CD4-positive, CD25-positive, alpha-beta regulatory T cell (primary cell): Measurements from ENCODE around the gene IQCE. TPM values are rescaled to one million over a fixed set of nuclear protein-coding genes. Genes with fewer than 3 reads are reported as not detected.
A peak's percentile ranks its signal among the peaks of the same experiment; 100 is the strongest.

Source experiments
- ATAC-seq, 2 donors: fragments of 150-1000 bp; cut with Tn5 transposase; one replicate each; pipeline ENCODE4 v1.10.0; 2021; ENCODE audit warnings: low read depth in 2 of 2, moderate number of reproducible peaks in 2 of 2, moderate library complexity in 1 of 2
- DNase-seq, 3 donors: peaks; one replicate each; pipeline versions ENCODE4 v3.0.0 to v3.0.0-alpha.2; 2012 to 2022; ENCODE audit warnings: mixed read lengths in 1 of 3
- H3K27ac ChIP-seq: one replicate; pipeline ENCODE4 v1.7.0; 2013; ENCODE audit warnings: mild to moderate bottlenecking, low read length; ENCODE audit not compliant: insufficient read depth, poor library complexity, severe bottlenecking
- H3K27me3 ChIP-seq: one replicate; pipeline ENCODE4 v1.7.0; 2013; ENCODE audit warnings: low read length; ENCODE audit not compliant: control insufficient read depth, insufficient read depth
- H3K36me3 ChIP-seq: one replicate; pipeline ENCODE4 v1.7.0; 2013; ENCODE audit warnings: mild to moderate bottlenecking, low read length, moderate library complexity; ENCODE audit not compliant: control insufficient read depth, insufficient read depth
- H3K4me1 ChIP-seq: 2 replicates; pipeline ENCODE4 v1.7.0; 2013; ENCODE audit warnings: mild to moderate bottlenecking, low read length; ENCODE audit not compliant: insufficient read depth, control insufficient read depth, poor library complexity, severe bottlenecking
- H3K4me3 ChIP-seq: one replicate; pipeline ENCODE4 v1.7.0; 2013; ENCODE audit warnings: low read depth, mild to moderate bottlenecking, low read length, moderate library complexity
- H3K9me3 ChIP-seq, 2 experiments: 1 replicate in 1 of 2; 2 replicates in 1 of 2; pipeline ENCODE4 v1.7.0; 2013; ENCODE audit warnings: low read length in 2 of 2, mild to moderate bottlenecking in 1 of 2, moderate library complexity in 1 of 2; ENCODE audit not compliant: control insufficient read depth in 2 of 2
- H3K27ac Mint-ChIP-seq, 3 donors: one replicate each; pipeline ENCODE4 v1.8.0; 2020 to 2022; ENCODE audit warnings: mild to moderate bottlenecking in 3 of 3, mixed read lengths in 3 of 3, moderate library complexity in 2 of 3
- H3K27me3 Mint-ChIP-seq: one replicate; pipeline ENCODE4 v1.8.0; 2022; ENCODE audit warnings: mild to moderate bottlenecking, mixed read lengths
- H3K36me3 Mint-ChIP-seq: one replicate; pipeline ENCODE4 v1.8.0; 2020; ENCODE audit warnings: mixed read lengths
- H3K4me1 Mint-ChIP-seq, 4 donors: one replicate each; pipeline ENCODE4 v1.8.0; 2020 to 2022; ENCODE audit warnings: mixed read lengths in 4 of 4, mild to moderate bottlenecking in 1 of 4
- H3K4me3 Mint-ChIP-seq, 4 donors: one replicate each; pipeline ENCODE4 v1.8.0; 2020 to 2022; ENCODE audit warnings: mild to moderate bottlenecking in 4 of 4, mixed read lengths in 4 of 4, moderate library complexity in 3 of 4
- H3K9me3 Mint-ChIP-seq, 7 donors: one replicate each; pipeline ENCODE4 v1.8.0; 2020 to 2022; ENCODE audit warnings: mixed read lengths in 7 of 7, mild to moderate bottlenecking in 3 of 7, moderate library complexity in 2 of 7
- polyA plus RNA-seq, 4 donors: library from polyadenylated mRNA; unstranded; fragments of 300-500 nt; fragmentation: Illumina TruSeq; gene quantifications; one replicate each; pipeline ENCODE4 v1.2.3, GENCODE V29; 2021
- total RNA-seq: library from RNA; stranded (reverse); gene quantifications from one replicate; pipeline ENCODE4 v1.2.3, GENCODE V29; 2022

IQCE gene
- total and polyA plus RNA-seq, 5 donors from 2014 or later, result 0.69 to 6.6 (median 1.00) TPM

GRCh38 chr7:2519119-2519930 lies 39.5 kb upstream of the IQCE start, which contains the start of gene LFNG:
Gene LFNG, plus strand, starts transcription at chr7:2519774. Its CDS starts 88 bp downstream, at chr7:2519862.
- peaks cover 18% of the 10 kb centered on the region for H3K36me3 Mint-ChIP-seq
- peak within 1 kb of the TSS; percentile 83 for H3K27ac ChIP-seq
- H3K4me3 ChIP-seq, result peak within 1 kb of the TSS; percentile 96
- H3K27me3 ChIP-seq, result no peaks in the 10 kb centered on the region
- no peaks in the 10 kb centered on the region for H3K9me3 ChIP-seq
- ATAC-seq (peak; percentile 75 to 78), DNase-seq (peak; percentile 81 to 94 (median 84))
- H3K4me3 Mint-ChIP-seq, result peak within 1 kb of the TSS; percentile 93 to 100 (median 98)
- peaks cover 53% of the 10 kb centered on the region for H3K4me1 ChIP-seq
- H3K4me1 Mint-ChIP-seq, result peaks cover 0 to 36% (median 10%) of the 10 kb centered on the region in 4 donors
- H3K27me3 Mint-ChIP-seq, result no peaks in the 10 kb centered on the region
- H3K36me3 ChIP-seq, result peaks cover 8% of the 10 kb centered on the region
- peak within 1 kb of the TSS; percentile 86 to 94 (median 89) for H3K27ac Mint-ChIP-seq
- H3K9me3 Mint-ChIP-seq, result peaks cover 0 to 1% (median 0%) of the 10 kb centered on the region in 7 donors

GRCh38 chr7:2520131-2520760 lies 38.5 kb upstream of the IQCE start:
- H3K4me1 Mint-ChIP-seq, result peaks cover 0 to 41% (median 10%) of the 10 kb centered on the region in 4 donors
- DNase-seq, result peak in 1 of 3 donors; percentile 44
- peaks cover 18% of the 10 kb centered on the region for H3K36me3 Mint-ChIP-seq
- Histone ChIP-seq H3K4me3 (peak overlapping the region; percentile 96), H3K27ac (peak overlapping the region; percentile 83), H3K4me1 (peaks cover 62% of the 10 kb centered on the region), H3K36me3 (peaks cover 16% of the 10 kb centered on the region), H3K27me3 (no peaks in the 10 kb centered on the region), H3K9me3 (no peaks in the 10 kb centered on the region)
- peak overlapping the region; percentile 86 to 94 (median 89) for H3K27ac Mint-ChIP-seq
- ATAC-seq, result no peak
- no peaks in the 10 kb centered on the region for H3K27me3 Mint-ChIP-seq
- peaks cover 0 to 1% (median 0%) of the 10 kb centered on the region in 7 donors for H3K9me3 Mint-ChIP-seq
- peak overlapping the region; percentile 93 to 100 (median 98) for H3K4me3 Mint-ChIP-seq

DNA sequence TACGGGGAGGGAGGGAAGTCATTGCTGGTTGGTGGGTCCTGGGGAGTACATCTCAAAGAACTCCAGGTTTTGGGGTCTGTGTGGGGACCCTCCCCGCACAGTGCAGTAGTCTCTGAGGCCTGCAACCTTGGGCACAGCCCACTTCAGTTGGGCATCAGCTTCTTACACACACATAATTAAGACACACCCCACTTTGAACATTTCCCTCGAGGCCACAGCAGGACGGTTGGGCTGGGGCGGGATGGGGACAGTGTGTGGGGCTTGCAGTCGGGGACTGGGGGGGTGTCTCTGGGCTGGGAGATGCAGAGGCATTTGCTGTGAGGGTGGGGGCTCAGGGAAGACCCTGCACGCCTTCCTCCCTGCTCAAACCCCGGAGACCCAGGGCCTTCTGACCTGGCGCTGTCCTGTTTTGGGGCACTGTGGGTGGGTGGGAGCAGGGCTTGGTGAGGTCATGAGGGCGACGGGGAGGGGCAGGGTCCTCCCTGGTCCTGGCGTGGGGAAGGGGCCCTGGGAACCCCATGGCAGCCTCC lies 38.0 kb upstream of the IQCE start:
- DNase-seq (peak in 2 of 3 donors; percentile 14 to 53), ATAC-seq (no peak)
- no peaks in the 10 kb centered on the region for H3K27me3 Mint-ChIP-seq
- H3K36me3 ChIP-seq, result peaks cover 22% of the 10 kb centered on the region
- peaks cover 18% of the 10 kb centered on the region for H3K36me3 Mint-ChIP-seq
- H3K27me3 ChIP-seq, result no peaks in the 10 kb centered on the region
- H3K4me3 Mint-ChIP-seq, result peak overlapping the region; percentile 93 to 100 (median 98)
- H3K4me1 ChIP-seq, result peaks cover 68% of the 10 kb centered on the region
- peak overlapping the region; percentile 86 to 94 (median 89) for H3K27ac Mint-ChIP-seq
- peaks cover 0 to 45% (median 12%) of the 10 kb centered on the region in 4 donors for H3K4me1 Mint-ChIP-seq
- peak overlapping the region; percentile 96 for H3K4me3 ChIP-seq
- H3K27ac ChIP-seq, result peak overlapping the region; percentile 83
- H3K9me3 ChIP-seq, result no peaks in the 10 kb centered on the region
- H3K9me3 Mint-ChIP-seq, result peaks cover 0 to 1% (median 0%) of the 10 kb centered on the region in 7 donors

GRCh38 chr7:2521341-2521745 lies 37.4 kb upstream of the IQCE start:
- Mint-ChIP-seq H3K9me3 (peaks cover 0 to 1% (median 0%) of the 10 kb centered on the region in 7 donors), H3K27ac (peak overlapping the region; percentile 89 to 97 (median 89)), H3K36me3 (peaks cover 18% of the 10 kb centered on the region), H3K4me1 (peaks cover 0 to 49% (median 13%) of the 10 kb centered on the region in 4 donors), H3K4me3 (peak overlapping the region; percentile 93 to 100 (median 98)), H3K27me3 (no peaks in the 10 kb centered on the region)
- ATAC-seq, result no peak
- H3K9me3 ChIP-seq, result no peaks in the 10 kb centered on the region
- DNase-seq, result peak in 2 of 3 donors; percentile 10 to 32
- peak overlapping the region; percentile 83 for H3K27ac ChIP-seq
- H3K4me1 ChIP-seq, result peaks cover 73% of the 10 kb centered on the region
- peaks cover 27% of the 10 kb centered on the region for H3K36me3 ChIP-seq
- no peaks in the 10 kb centered on the region for H3K27me3 ChIP-seq
- H3K4me3 ChIP-seq, result peak overlapping the region; percentile 90

DNA sequence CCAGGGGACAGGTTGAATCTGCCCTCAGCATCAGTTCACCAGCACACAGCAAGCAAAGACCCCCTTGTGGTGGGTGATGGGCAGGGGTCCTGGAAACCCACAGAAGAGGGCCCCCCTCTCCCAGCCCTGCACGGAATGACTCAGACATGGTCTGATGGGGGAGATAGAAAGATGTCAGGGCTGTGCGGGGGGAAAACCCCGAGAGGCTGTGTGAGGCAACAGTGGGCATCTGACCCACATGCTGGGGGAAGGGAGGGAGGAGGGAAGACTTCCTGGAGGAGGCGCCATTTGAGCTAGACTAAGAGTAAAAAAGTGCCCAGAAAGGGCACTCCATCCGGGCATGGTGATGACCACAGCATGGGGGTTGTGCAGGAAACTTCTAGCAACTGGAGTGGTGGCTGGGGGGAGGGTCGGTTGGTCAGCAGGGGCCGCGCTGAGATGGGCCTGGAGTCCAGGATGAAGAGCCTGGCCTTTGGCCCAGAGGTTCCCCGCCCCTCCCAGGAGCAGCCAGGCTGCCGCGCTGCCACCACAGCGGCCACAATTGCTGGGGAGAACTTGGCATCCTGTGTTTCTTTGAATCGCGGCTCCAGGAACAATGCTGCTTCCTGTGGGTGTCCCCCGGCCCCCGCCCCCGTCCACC lies 36.7 kb upstream of the IQCE start:
- Mint-ChIP-seq H3K4me3 (peak overlapping the region; percentile 93 to 100 (median 98)), H3K9me3 (peaks cover 0 to 1% (median 0%) of the 10 kb centered on the region in 7 donors), H3K27ac (peak overlapping the region; percentile 89 to 97 (median 89)), H3K36me3 (peaks cover 18% of the 10 kb centered on the region), H3K4me1 (peaks cover 0 to 55% (median 15%) of the 10 kb centered on the region in 4 donors), H3K27me3 (no peaks in the 10 kb centered on the region)
- Histone ChIP-seq H3K27me3 (no peaks in the 10 kb centered on the region), H3K4me1 (peaks cover 80% of the 10 kb centered on the region), H3K27ac (peak overlapping the region; percentile 83), H3K4me3 (peak overlapping the region; percentile 90), H3K36me3 (peaks cover 34% of the 10 kb centered on the region), H3K9me3 (no peaks in the 10 kb centered on the region)
- ATAC-seq (peak; percentile 30 to 40), DNase-seq (peak; percentile 43 to 88 (median 65))

GRCh38 chr7:2522780-2523433 lies 35.9 kb upstream of the IQCE start:
- H3K27me3 Mint-ChIP-seq, result peaks cover 4% of the 10 kb centered on the region
- H3K4me3 ChIP-seq, result peak overlapping the region; percentile 90
- H3K4me1 Mint-ChIP-seq, result peaks cover 5 to 55% (median 20%) of the 10 kb centered on the region in 4 donors
- H3K4me1 ChIP-seq, result peaks cover 82% of the 10 kb centered on the region
- H3K27ac ChIP-seq, result peak overlapping the region; percentile 83
- H3K27me3 ChIP-seq, result no peaks in the 10 kb centered on the region
- H3K9me3 ChIP-seq, result no peaks in the 10 kb centered on the region
- peak overlapping the region; percentile 93 to 100 (median 98) for H3K4me3 Mint-ChIP-seq
- H3K27ac Mint-ChIP-seq, result peak overlapping the region; percentile 71 to 97 (median 89)
- ATAC-seq (no peak), DNase-seq (peak in 2 of 3 donors; percentile 35 to 59)
- peaks cover 41% of the 10 kb centered on the region for H3K36me3 ChIP-seq
- peaks cover 22% of the 10 kb centered on the region for H3K36me3 Mint-ChIP-seq
- peaks cover 0 to 1% (median 0%) of the 10 kb centered on the region in 7 donors for H3K9me3 Mint-ChIP-seq
